AG04450 (cell line): ENCODE data around the gene MAVS. TPM values are rescaled to one million over a fixed set of nuclear protein-coding genes. Genes with fewer than 3 reads are reported as not detected.
A peak's percentile ranks its signal among the peaks of the same experiment; 100 is the strongest.

Experiments used
- CTCF ChIA-PET: fragments of 300-600, 350-600 bp; formaldehyde crosslinking; extraction: SDS; loops from one replicate; lab custom pipeline; 2022; ENCODE audit warnings: antibody characterized with exemption, inconsistent platforms; lab: Charles Lee
- POLR2A ChIA-PET: fragments of 350-600 bp; formaldehyde crosslinking; extraction: SDS; loops from one replicate; lab custom pipeline; 2021; ENCODE audit warnings: antibody characterized with exemption, inconsistent platforms; lab: Yijun Ruan, JAX
- DNase-seq: peaks from one replicate; pipeline ENCODE4 v3.0.0-alpha.2; 2011; ENCODE audit warnings: low read depth, low spot score
- H3K27ac ChIP-seq: one replicate; pipeline ENCODE4 v1.5.1; 2012; ENCODE audit warnings: low read depth, low read length, control low read depth
- H3K27me3 ChIP-seq: one replicate; pipeline ENCODE4 v1.6.0; 2012; ENCODE audit warnings: low read length; ENCODE audit not compliant: control insufficient read depth, insufficient read depth
- H3K4me3 ChIP-seq: 2 replicates; pipeline ENCODE4 v1.5.1; 2011; ENCODE audit warnings: mild to moderate bottlenecking, low read depth, low read length, control low read depth
- H3K9me3 ChIP-seq: 2 replicates; pipeline ENCODE4 v1.5.1; 2012; ENCODE audit warnings: low read length; ENCODE audit not compliant: control insufficient read depth, insufficient read depth
- polyA plus RNA-seq: library from polyadenylated mRNA; depleted of rRNA; stranded (reverse); fragments of >200 nt; gene quantifications from 2 replicates; pipeline ENCODE4 v1.2.3, GENCODE V29; 2011
- TF ChIP-seq, protein P1 (sequence below): IDR thresholded peaks from 2 replicates; pipeline ENCODE4 v1.5.1; 2011; ENCODE audit warnings: low read depth, low read length, control low read depth, inconsistent platforms

Gene MAVS
- polyA plus RNA-seq, 1 experiment, result 16.4 TPM

DNA sequence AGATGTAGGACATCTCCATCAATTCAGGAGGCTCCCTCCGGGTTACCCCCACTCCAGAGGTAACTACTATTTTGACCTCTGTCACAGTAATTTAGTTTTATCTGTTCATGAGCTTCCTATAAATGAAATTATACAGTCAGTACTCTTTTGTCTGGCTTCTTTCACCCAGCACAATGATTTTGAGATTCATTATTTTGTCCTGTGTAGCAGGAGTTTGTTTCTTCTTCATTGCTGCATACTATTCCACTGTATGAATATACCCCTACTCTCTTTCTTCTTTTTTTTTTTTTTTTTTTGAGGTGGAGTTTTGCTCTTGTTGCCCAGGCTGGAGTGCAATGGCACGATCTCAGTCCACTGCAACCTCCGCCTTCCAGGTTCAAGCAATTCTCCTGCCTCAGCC is 38.1 kb upstream of the MAVS start:
- DNase-seq, result no peak
- H3K9me3 ChIP-seq, result no peaks in the 10 kb centered on the region
- H3K4me3 ChIP-seq, result no peak overlapping the region
- H3K27ac ChIP-seq, result peak overlapping the region; percentile 99
- ChIA-PET CTCF (interaction anchor here (0.7 kb wide), 2 partner anchors 128 to 133 kb away, joined by 3 to 5 read pairs; no protein-coding TSS in a partner anchor), POLR2A (interaction anchor here (0.6 kb wide), 1 partner anchor 128 kb away, joined by 3 read pairs; no protein-coding TSS in a partner anchor)
- TF ChIP-seq, protein P1, sequence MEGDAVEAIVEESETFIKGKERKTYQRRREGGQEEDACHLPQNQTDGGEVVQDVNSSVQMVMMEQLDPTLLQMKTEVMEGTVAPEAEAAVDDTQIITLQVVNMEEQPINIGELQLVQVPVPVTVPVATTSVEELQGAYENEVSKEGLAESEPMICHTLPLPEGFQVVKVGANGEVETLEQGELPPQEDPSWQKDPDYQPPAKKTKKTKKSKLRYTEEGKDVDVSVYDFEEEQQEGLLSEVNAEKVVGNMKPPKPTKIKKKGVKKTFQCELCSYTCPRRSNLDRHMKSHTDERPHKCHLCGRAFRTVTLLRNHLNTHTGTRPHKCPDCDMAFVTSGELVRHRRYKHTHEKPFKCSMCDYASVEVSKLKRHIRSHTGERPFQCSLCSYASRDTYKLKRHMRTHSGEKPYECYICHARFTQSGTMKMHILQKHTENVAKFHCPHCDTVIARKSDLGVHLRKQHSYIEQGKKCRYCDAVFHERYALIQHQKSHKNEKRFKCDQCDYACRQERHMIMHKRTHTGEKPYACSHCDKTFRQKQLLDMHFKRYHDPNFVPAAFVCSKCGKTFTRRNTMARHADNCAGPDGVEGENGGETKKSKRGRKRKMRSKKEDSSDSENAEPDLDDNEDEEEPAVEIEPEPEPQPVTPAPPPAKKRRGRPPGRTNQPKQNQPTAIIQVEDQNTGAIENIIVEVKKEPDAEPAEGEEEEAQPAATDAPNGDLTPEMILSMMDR, result no peak
- no peaks in the 10 kb centered on the region for H3K27me3 ChIP-seq

- POLR2A ChIA-PET, result interaction anchor here (0.8 to 2.1 kb wide), 4 partner anchors 9 to 26 kb away, joined by 3 to 20 read pairs (median 8); partner anchors contain the start of genes AP5S1 and CDC25B
These were observed 35.0 kb upstream of the MAVS start for GRCh38 chr20:3811467-3812258.

DNA sequence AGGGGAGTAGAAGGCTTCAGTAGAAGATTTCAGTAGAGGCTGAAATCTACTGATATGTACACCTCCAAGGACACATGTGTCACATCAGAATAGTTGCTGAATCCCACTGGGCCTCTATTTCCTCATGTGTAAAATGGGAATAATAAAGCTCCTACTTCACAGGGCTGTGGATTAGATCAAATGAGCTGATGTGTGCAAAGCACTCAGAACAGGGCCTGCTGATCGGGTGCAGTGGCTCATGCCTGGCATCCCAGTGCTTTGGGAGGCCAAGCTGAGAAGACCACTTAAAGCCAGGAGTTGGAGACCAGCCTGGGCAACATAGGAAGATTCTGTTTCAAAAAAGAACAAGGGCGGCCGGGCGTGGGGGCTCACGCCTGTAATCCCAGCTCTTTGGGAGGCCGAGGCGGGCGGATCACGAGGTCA is 34.4 kb upstream of the MAVS start:
- Histone ChIP-seq H3K27ac (peak overlapping the region; percentile 94), H3K4me3 (no peak overlapping the region), H3K9me3 (no peaks in the 10 kb centered on the region), H3K27me3 (no peaks in the 10 kb centered on the region)
- ChIA-PET POLR2A (interaction anchor here (0.8 to 2.1 kb wide), 4 partner anchors 8 to 27 kb away, joined by 3 to 20 read pairs (median 8); partner anchors contain the start of genes AP5S1 and CDC25B), CTCF (interaction anchor here (0.9 to 2.0 kb wide), 3 partner anchors 8 to 135 kb away, joined by 3 to 9 read pairs (median 4); partner anchors contain the start of genes AP5S1 and CENPB)
- TF ChIP-seq, protein P1, result no peak
- DNase-seq, result no peak

More at GRCh38 chr20:3811467-3812258, 35.0 kb upstream of the MAVS start:
- no peaks in the 10 kb centered on the region for H3K9me3 ChIP-seq
- CTCF ChIA-PET, result interaction anchor here (0.9 to 2.0 kb wide), 4 partner anchors 9 to 135 kb away, joined by 3 to 9 read pairs (median 4); partner anchors contain the start of genes AP5S1, CDC25B and CENPB
- H3K27ac ChIP-seq, result peak overlapping the region; percentile 94
- H3K4me3 ChIP-seq, result peak overlapping the region; percentile 46
- DNase-seq, result peak; percentile 99
- TF ChIP-seq, protein P1, result no peak
- H3K27me3 ChIP-seq, result no peaks in the 10 kb centered on the region

DNA sequence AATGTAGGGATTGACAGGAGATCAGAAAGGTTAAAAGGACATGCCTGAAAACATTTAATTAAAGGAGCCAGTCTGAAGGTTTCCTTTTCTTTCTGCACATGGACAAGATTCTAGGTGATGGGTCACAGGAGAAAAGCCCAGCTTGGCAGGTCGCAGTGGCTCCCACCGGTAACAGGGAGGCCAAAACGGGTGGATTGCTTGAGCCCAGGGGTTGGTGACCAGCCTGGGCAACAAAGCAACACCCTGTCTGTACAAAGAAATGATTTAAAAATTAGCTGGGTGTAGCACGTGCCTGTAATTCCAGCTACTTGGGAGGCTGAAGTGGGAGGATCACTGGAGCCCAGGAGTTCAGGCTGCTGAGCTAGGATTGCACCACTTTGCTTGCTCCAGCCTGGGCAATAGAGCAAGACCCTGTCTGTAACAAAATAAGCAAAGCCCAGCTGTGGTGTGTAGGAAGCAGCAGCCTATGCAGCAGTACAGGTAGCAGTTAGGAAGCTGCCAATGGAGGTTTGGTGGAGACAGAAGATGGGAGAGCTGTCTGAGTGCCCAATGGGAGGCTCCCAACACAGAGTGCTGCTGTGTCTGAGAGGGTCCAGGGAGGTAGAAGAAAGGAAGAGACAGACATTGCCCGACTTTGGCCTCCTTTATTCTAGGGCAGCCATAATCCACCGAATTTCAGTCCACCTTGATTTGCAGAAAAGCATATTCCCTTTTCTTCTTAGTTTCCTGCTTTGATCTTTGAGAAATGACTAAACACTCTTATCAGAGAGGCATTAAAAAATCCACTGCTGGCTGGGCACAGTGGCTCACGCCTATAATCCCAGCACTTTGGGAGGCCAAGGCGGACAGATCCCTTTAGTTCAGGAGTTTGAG is 33.4 kb upstream of the MAVS start:
- Histone ChIP-seq H3K9me3 (no peaks in the 10 kb centered on the region), H3K27ac (peak overlapping the region; percentile 47), H3K27me3 (no peaks in the 10 kb centered on the region), H3K4me3 (no peak overlapping the region)
- ChIA-PET CTCF (interaction anchor here (1.0 to 2.2 kb wide), 2 partner anchors 26 to 32 kb away, joined by 3 to 11 read pairs; partner anchors contain the start of genes CENPB and SPEF1), POLR2A (interaction anchor here (0.7 to 2.1 kb wide), 4 partner anchors 12 to 119 kb away, joined by 3 to 20 read pairs (median 9); partner anchors contain the start of gene CDC25B)
- TF ChIP-seq, protein P1, result no peak
- no peak for DNase-seq
